HG02981 (cell line): Measurements from ENCODE around the gene DSTN.

Source experiments
- ATAC-seq: cut with Tn5 transposase; IDR thresholded peaks from one replicate; pipeline ENCODE4 v1.9.1; 2021; ENCODE audit warnings: mild to moderate bottlenecking, moderate library complexity; ENCODE audit not compliant: unreplicated experiment

DSTN gene

GRCh38 chr20:17579369-17580039 lies 9.6 kb downstream of the DSTN start:
- ATAC-seq: no peak

DNA sequence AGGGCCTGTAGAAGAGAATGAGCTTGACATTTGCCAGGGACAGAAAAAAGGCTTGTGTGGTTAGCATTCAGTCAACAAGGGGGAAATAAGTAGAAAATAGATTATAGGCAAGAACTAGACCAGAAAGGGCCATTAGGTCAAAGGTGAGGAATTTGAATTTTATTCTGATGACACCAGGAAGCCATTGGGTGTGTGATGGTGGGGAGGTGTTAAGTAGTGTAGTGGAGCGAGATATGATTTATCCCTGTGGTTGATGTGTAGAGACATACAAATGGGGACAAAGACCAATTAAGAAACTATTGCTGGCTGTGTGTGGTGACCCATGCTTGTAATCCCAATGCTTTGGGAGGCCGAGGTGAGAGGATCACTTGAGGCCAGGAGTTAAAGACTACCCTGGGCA lies 11.0 kb downstream of the DSTN start:
- no peak for ATAC-seq

- ATAC-seq: no peak
Observed at GRCh38 chr20:17583126-17583525, 13.3 kb downstream of the DSTN start.

- no peak for ATAC-seq
Observed at GRCh38 chr20:17584689-17585088, 14.8 kb downstream of the DSTN start.

DNA sequence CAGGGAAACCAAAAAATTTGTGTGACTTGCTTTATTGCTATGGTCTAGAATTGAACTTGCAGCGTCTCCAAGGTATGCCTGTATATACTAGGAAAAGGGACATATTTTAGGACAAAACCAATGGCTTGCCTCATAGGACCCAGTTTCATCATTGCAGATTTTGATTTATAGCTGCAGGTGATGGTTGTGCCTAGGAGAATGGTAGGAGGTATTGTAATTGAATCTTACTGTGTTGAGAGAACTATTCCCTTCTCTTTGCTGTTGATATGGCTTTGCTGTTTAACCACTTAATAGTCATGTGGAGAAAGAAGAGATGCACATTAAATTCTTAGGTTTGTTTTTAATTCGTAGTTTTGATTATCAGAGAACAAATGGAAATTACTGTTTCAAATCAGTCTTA lies 16.4 kb downstream of the DSTN start:
- no peak for ATAC-seq

- ATAC-seq: no peak
Observed at GRCh38 chr20:17587148-17587547, 17.3 kb downstream of the DSTN start.

GRCh38 chr20:17587824-17588223 lies 17.9 kb downstream of the DSTN start:
- ATAC-seq: no peak

- no peak for ATAC-seq
Observed at GRCh38 chr20:17589161-17589834, 19.4 kb downstream of the DSTN start.

GRCh38 chr20:17590245-17590644 lies 20.4 kb downstream of the DSTN start:
- ATAC-seq: no peak

- ATAC-seq: no peak
Observed at GRCh38 chr20:17593902-17594301, 24.0 kb downstream of the DSTN start.

DNA sequence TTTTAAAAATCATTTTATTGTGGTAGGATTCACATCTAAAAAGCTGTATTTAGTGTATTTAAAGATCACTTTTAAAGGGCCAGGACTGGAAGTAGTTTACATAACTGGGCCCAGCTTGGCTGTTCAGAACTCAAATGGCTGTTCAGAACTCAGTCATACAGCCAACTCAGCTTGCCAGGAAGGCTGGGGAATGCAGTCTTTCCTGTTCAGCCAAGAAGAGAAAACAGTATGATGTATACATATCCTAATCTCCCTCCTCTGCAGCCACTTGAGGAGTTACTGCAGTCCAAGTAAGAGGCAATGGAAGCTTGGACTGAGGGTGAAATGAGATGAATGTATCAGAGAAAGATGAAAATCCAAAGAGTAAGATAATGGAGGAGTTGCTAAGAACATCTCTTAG lies 24.6 kb downstream of the DSTN start:
- ATAC-seq: no peak

DNA sequence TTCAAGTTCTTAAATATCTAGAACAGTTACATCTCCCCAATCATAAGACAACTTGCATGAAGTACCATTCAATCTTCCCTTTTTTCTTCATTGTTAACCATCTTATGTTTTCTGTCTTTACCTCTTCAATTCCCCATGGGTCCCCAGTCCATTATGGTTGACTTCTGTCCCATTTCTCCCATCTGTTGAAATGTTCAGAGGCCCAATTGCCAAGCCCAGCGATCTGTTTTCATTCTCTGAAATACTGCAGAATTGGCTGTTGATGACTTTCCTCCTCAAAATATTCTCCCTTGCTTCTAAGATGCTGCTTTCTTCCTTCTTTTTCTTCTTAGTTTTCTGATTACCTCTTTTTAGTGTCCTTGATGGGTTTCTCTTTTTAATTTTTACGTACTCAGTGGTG lies 26.0 kb downstream of the DSTN start:
- ATAC-seq: no peak

DNA sequence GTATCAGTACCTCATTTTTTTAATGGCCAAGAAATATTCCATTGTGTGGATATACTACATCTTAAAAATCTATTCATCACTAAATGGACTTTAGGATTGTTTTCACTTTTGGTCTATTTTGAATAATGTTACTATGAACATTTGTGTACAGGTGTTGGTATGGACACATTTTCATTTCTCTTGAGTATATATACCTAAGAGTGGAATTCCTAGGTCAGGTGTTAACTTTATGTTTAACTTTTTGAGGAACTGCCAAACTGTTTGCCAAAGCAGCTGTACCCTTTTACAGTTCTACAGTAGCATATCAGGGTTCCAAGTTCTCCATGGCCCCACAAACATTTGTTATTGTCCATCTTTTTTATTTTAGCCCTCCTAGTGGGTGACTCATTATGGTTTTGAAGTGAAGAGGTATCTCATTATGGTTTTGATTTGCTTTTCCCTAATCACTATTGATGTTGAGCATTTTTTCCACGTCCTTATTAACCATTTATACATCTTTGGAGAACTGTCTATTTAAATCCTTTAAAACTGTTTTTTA lies 28.2 kb downstream of the DSTN start:
- ATAC-seq: no peak

DNA sequence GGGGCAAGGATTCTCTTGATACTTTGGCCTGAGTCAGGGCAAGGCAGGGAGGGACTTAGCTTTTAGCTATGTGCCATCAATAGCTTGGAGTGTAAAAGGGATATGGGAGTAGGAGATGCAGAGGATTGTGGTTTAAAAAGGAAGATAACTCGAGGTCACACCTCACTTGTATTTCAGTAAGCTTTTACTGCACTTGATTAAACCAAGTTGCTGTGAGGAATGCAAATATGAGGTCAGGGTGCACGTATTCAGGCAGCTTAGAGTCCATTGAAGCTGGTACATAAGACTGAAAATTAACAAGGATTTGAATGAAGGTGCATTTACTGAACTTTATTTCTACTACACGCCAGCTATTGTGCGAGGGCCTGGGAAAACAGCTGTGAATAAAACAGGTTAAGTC lies 32.1 kb downstream of the DSTN start:
- no peak for ATAC-seq

GRCh38 chr20:17602493-17602892 lies 32.6 kb downstream of the DSTN start:
- ATAC-seq: no peak

GRCh38 chr20:17605131-17605660 lies 35.3 kb downstream of the DSTN start:
- ATAC-seq: no peak

DNA sequence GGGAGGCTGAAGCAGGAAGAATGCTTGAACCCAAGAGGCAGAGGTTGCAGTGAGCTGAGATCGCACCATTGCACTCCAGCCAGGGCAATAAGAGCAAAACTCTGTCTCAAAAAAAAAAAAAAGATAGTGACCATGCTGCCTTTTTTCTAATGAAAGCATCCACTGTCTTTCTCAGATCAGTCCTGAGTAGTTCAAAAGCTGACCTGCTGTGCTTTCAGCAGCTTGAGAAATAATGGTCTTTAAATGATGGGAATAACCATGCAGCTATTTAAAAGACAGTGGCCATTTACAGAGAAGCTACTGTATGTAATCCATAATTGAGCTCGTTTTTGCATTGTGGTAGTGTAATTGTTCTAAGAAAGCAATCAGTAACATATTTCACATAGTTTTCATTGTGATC lies 36.1 kb downstream of the DSTN start:
- ATAC-seq: no peak

DNA sequence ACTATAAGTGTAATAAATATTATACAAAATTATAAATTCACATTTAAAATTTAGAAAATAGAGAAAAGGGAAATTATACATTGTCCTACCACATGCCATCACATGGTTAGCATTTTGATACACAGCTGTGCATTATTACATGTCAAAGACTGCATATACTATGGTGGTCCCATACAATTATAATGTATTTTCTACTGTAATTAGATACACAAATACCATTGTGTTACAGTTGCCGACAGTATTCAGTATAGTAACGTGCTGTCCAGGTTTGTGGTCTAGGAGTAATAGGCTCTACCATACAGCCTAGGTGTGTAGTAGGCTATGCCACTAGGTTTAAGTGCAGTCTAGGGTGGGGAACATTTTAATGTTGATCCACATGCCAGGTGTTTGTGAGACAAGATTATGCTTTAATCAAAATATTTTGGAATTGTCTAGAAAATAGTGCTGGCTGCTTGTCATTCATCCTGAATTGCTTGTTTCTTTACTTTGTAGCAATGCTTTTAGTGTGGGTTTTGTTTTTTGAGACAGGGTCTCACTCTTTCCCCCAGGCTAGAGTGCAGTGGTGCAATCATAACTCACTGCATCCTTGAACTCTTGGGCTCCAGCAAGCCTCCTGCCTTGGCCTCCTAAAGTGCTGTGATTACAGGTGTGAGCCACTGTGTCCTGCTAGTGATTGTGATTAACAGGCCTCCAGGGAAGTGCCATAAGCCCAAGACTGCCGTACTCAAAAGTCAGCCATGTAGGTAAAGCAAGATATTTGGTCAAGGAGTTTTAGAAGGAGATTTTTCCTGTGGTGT lies 39.0 kb downstream of the DSTN start:
- ATAC-seq: no peak

DNA sequence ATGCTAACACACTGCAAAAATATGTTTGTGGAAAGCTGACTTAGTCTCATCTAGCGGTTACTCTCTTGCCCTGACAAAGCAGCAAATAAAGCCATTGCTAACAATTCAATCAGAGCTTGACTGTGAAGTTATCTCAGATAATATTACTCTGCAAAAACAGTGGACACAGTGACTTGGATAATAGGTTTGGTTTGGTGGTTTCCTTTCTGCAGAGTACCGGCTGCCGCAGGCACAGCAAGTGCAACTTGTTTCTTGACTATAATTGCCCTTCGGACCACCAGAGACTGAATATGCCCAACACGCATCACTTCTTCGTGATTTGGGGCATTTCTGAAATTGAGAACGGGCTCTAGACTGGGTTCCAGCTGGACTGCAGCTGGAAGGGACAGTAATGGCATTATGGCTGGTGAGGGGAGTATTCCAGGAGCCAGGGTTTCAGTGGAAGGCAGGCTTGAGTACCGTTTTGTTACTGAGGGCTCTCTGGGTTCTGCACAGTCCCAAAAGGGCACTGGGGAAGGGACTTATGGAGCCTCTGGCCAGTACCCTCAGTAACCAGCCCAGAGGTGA lies 40.0 kb downstream of the DSTN start:
- ATAC-seq: no peak

- no peak for ATAC-seq
Observed at GRCh38 chr20:17610566-17611289, 40.9 kb downstream of the DSTN start.

DNA sequence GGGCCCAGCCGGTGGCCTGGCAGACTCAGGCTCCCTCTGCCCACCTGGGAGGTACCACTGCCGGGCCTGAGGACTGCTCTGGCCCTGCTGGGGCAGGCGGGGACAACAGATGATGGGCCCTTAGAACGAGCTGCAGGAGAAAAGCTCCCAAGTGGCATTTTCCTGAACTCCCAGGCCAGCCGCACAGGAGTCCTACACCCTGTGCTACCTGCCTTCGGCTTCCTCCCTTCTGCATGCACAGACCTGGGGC lies 41.3 kb downstream of the DSTN start:
- no peak for ATAC-seq
